GM18868 (cell line): ENCODE measurements around the gene ELMOD3.
"Not testable (repeated sequence)": the region's sequence is repeated elsewhere in the genome, so short reads cannot be mapped to it uniquely, and the experiment has no call there.

ENCODE experiments used
- ATAC-seq: cut with Tn5 transposase; IDR thresholded peaks from one replicate; pipeline ENCODE4 v1.9.1; 2021; ENCODE audit warnings: mild to moderate bottlenecking, moderate library complexity; ENCODE audit not compliant: unreplicated experiment

The ELMOD3 gene

DNA sequence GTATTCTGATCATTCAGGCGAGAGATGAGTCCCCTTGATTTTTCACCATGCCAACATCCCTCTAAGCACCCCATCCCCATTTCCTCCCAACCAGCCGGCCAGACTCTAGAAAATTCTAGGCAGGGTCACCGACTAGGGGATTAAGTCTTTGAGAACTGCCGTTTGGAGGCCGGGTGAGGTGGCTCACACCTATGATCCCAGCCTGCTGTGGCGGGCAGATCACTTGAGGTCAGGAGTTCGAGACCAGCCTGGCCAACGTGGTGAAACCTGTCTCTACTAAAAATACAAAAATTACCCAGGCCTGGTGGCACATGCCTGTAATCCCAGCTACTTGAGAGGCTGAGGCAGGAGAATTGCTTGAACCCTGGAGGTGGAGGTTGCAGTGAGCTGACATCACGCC lies 85.0 kb downstream of the ELMOD3 start:
- ATAC-seq, result not testable (repeated sequence)

DNA sequence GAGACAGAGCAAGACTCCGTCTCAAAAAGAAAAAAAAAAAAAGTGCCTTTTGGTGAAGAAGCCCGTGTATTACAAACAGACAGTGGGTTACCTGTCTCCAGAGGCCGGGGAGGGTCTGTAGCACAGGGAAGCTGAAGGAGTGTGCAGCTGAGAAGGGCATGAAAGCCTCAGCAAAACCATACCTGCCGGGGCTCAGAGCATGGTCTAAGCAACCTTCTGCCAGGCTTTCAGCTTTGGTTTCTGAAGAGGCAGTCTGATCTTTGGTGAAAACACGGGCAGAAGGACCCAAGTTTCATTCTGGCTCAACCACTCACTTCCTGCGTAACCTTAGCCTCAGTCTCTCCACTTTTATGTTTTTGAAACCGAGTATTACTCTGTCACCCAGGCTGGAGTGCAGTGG lies 85.4 kb downstream of the ELMOD3 start:
- no peak for ATAC-seq

DNA sequence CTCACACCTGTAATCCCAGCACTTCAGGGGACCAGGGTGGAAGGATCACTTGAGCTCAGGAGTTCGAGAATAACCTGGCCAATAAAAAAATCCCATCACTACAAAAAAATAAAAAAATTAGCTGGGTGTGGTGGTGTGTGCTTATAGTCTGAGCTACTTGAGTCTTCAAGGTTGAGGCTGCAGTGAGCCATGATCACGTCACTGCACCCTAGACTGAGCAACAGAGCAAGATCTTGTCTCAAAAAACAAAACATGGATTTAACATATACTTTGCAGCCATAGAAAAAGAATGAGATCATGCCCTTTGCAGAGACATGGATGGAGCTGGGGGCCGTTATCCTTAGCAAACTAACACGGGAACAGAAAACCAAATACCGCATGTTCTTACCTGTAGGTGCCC lies 86.2 kb downstream of the ELMOD3 start:
- no peak for ATAC-seq
